ENCODE measurements around the gene BOLL. TPM values are rescaled to one million over a fixed set of nuclear protein-coding genes. Genes with fewer than 3 reads are reported as not detected.

Gene BOLL
- total and polyA plus RNA-seq, 2 donors (not counting 1 experiment from before 2014, with no cell fraction given): not detected

GRCh38 chr2:197759625-197760292, 25.4 kb downstream of the BOLL start:
- H3K4me1 ChIP-seq (ENCODE audit: control insufficient read depth in 2 of 2, insufficient read depth in 2 of 2, low read length in 2 of 2): no peaks in the 10 kb centered on the region
- ATAC-seq (ENCODE audit: low read depth) (no peak), DNase-seq (no peak)
- POLR2A ChIA-PET: no interaction called here
- Mint-ChIP-seq H3K27me3 (peaks cover 13% of the 10 kb centered on the region), H3K4me1 (no peaks in the 10 kb centered on the region), H3K9me3 (ENCODE audit: insufficient read depth) (peaks cover 13% of the 10 kb centered on the region), H3K4me3 (no peak overlapping the region), H3K27ac (no peak overlapping the region)
- WGBS (ENCODE audit: insufficient coverage): 83% methylated on average over 11 of the region's 11 CpGs
- no peak for TF ChIP-seq EZH2 (IDR thresholded peaks at IDR 0.05; ENCODE audit: borderline replicate concordance, insufficient read depth, low read depth, low read length, poor library complexity, severe bottlenecking)
- TF ChIP-seq, protein P1, sequence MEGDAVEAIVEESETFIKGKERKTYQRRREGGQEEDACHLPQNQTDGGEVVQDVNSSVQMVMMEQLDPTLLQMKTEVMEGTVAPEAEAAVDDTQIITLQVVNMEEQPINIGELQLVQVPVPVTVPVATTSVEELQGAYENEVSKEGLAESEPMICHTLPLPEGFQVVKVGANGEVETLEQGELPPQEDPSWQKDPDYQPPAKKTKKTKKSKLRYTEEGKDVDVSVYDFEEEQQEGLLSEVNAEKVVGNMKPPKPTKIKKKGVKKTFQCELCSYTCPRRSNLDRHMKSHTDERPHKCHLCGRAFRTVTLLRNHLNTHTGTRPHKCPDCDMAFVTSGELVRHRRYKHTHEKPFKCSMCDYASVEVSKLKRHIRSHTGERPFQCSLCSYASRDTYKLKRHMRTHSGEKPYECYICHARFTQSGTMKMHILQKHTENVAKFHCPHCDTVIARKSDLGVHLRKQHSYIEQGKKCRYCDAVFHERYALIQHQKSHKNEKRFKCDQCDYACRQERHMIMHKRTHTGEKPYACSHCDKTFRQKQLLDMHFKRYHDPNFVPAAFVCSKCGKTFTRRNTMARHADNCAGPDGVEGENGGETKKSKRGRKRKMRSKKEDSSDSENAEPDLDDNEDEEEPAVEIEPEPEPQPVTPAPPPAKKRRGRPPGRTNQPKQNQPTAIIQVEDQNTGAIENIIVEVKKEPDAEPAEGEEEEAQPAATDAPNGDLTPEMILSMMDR (IDR thresholded peaks at IDR 0.05): no peak
- H3K4me3 ChIP-seq (ENCODE audit: control extremely low read depth in 1 of 5, extremely low read depth in 1 of 5, insufficient read depth in 1 of 5, low read depth in 2 of 5, low read length in 4 of 5): no peak overlapping the region
- no peaks in the 10 kb centered on the region for H3K36me3 ChIP-seq (replicated peaks in 1 of 2; ENCODE audit: control extremely low read depth in 1 of 2, control insufficient read depth in 1 of 2, extremely low read depth in 1 of 2, insufficient read depth in 2 of 2, low read length in 1 of 2)
- H4K20me1 ChIP-seq (ENCODE audit: control insufficient read depth, insufficient read depth, low read length, poor library complexity, severe bottlenecking): no peaks in the 10 kb centered on the region
- CTCF ChIA-PET: no interaction called here
- H3K9me3 ChIP-seq (ENCODE audit: control extremely low read depth in 1 of 3, control insufficient read depth in 2 of 3, insufficient read depth in 1 of 3, low read length in 2 of 3): peaks cover 0 to 25% (median 9%) of the 10 kb centered on the region in 3 donors
- intact Hi-C loops (cut with micrococcal nuclease): no loop called here
- no peak overlapping the region for H3K4me2 ChIP-seq (replicated peaks; ENCODE audit: low read depth, low read length, poor library complexity, severe bottlenecking)
- H3K79me2 ChIP-seq (ENCODE audit: control insufficient read depth, insufficient read depth, low read length): no peaks in the 10 kb centered on the region
- H3K27me3 ChIP-seq (replicated peaks in 1 of 4; ENCODE audit: control extremely low read depth in 1 of 4, control insufficient read depth in 3 of 4, insufficient read depth in 4 of 4, low read length in 3 of 4): no peaks in the 10 kb centered on the region
- no peak overlapping the region for H2AFZ ChIP-seq (ENCODE audit: insufficient read depth, low read depth, low read length, poor library complexity, severe bottlenecking)
- no peak overlapping the region for H3K9ac ChIP-seq (ENCODE audit: low read length)
- H3K27ac ChIP-seq (ENCODE audit: low read length in 2 of 2): no peak overlapping the region

GRCh38 chr2:197759013-197759412, 26.1 kb downstream of the BOLL start:
- CTCF ChIA-PET: interaction anchor here (0.6 kb wide), 1 partner anchor 13 kb away, joined by 3 read pairs; no protein-coding TSS in a partner anchor
- Histone ChIP-seq H3K9ac (ENCODE audit: low read length) (no peak overlapping the region), H3K4me3 (ENCODE audit: control extremely low read depth in 1 of 5, extremely low read depth in 1 of 5, insufficient read depth in 1 of 5, low read depth in 2 of 5, low read length in 4 of 5) (no peak overlapping the region), H3K36me3 (replicated peaks in 1 of 2; ENCODE audit: control extremely low read depth in 1 of 2, control insufficient read depth in 1 of 2, extremely low read depth in 1 of 2, insufficient read depth in 2 of 2, low read length in 1 of 2) (no peaks in the 10 kb centered on the region), H3K9me3 (ENCODE audit: control extremely low read depth in 1 of 3, control insufficient read depth in 2 of 3, insufficient read depth in 1 of 3, low read length in 2 of 3) (peaks cover 0 to 25% (median 9%) of the 10 kb centered on the region in 3 donors), H4K20me1 (ENCODE audit: control insufficient read depth, insufficient read depth, low read length, poor library complexity, severe bottlenecking) (no peaks in the 10 kb centered on the region), H2AFZ (ENCODE audit: insufficient read depth, low read depth, low read length, poor library complexity, severe bottlenecking) (no peak overlapping the region), H3K27ac (ENCODE audit: low read length in 2 of 2) (no peak overlapping the region), H3K79me2 (ENCODE audit: control insufficient read depth, insufficient read depth, low read length) (no peaks in the 10 kb centered on the region), H3K4me2 (replicated peaks; ENCODE audit: low read depth, low read length, poor library complexity, severe bottlenecking) (no peak overlapping the region), H3K4me1 (ENCODE audit: control insufficient read depth in 2 of 2, insufficient read depth in 2 of 2, low read length in 2 of 2) (no peaks in the 10 kb centered on the region), H3K27me3 (replicated peaks in 1 of 4; ENCODE audit: control extremely low read depth in 1 of 4, control insufficient read depth in 3 of 4, insufficient read depth in 4 of 4, low read length in 3 of 4) (no peaks in the 10 kb centered on the region)
- POLR2A ChIA-PET: no interaction called here
- intact Hi-C loops (cut with micrococcal nuclease): no loop called here
- Mint-ChIP-seq H3K27me3 (peaks cover 12% of the 10 kb centered on the region), H3K4me1 (no peaks in the 10 kb centered on the region), H3K4me3 (no peak overlapping the region), H3K9me3 (ENCODE audit: insufficient read depth) (peaks cover 13% of the 10 kb centered on the region), H3K27ac (no peak overlapping the region)
- TF ChIP-seq EZH2 (IDR thresholded peaks at IDR 0.05; ENCODE audit: borderline replicate concordance, insufficient read depth, low read depth, low read length, poor library complexity, severe bottlenecking): no peak
- TF ChIP-seq, protein P1 (IDR thresholded peaks at IDR 0.05): no peak
- ATAC-seq (ENCODE audit: low read depth): no peak
- no peak for DNase-seq
- 74% methylated on average over 3 of the region's 4 CpGs for WGBS (ENCODE audit: insufficient coverage)

All from B cell (primary cell).